C4-2B (cell line): Measurements from ENCODE around the gene JADE3.

Experiments
- CTCF ChIP-seq: fragments of 450-650 bp; conservative IDR thresholded peaks from 2 replicates; pipeline ENCODE4 v1.5.1; 2017; ENCODE audit warnings: mild to moderate bottlenecking
- ZFX ChIP-seq: fragments of 450-650 bp; IDR thresholded peaks from 2 replicates; pipeline ENCODE4 v1.6.1; 2017

DNA sequence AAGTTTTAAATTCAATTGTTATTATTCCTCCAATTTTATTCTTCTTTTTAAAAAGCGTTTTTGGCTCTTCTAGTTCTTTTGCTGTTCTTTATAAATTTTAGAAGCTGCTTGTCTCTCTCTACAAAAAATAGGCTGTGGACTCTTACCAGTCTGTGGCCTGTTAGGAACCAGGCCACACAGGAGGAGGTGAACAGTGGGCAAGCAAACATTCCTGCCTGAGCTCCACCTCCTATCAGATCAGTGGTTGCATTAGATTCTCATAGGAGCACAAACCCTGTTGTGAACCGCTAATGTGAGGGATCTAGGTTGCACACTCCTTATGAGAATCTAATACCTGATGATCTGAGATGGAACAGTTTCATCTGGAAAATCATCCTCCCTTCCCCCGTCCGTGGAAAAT, 23.1 kb downstream of the JADE3 start:
- TF ChIP-seq CTCF (no peak), ZFX (no peak)
